Activated T-cell treated with anti-CD3 and anti-CD28 coated beads, Interleukin-2, amount 50 U/mL, for 24 hours (primary cell): ENCODE data around the gene TOP3B.
"Not testable (repeated sequence)": the region's sequence is repeated elsewhere in the genome, so short reads cannot be mapped to it uniquely, and the experiment has no call there.

Experiments
- DNase-seq: peaks from one replicate; pipeline ENCODE4 v3.0.0-alpha.2; 2020
- H3K27ac Mint-ChIP-seq: 2 replicates; pipeline ENCODE4 v1.8.0; 2020; ENCODE audit warnings: mild to moderate bottlenecking, mixed read lengths
- H3K27me3 Mint-ChIP-seq: 2 replicates; pipeline ENCODE4 v1.8.0; 2020; ENCODE audit warnings: mixed read lengths
- H3K36me3 Mint-ChIP-seq: 2 replicates; pipeline ENCODE4 v1.8.0; 2020; ENCODE audit warnings: low read depth, mixed read lengths
- H3K4me1 Mint-ChIP-seq: 2 replicates; pipeline ENCODE4 v1.8.0; 2020; ENCODE audit warnings: low read depth, mixed read lengths
- H3K4me3 Mint-ChIP-seq: 2 replicates; pipeline ENCODE4 v1.8.0; 2020; ENCODE audit warnings: mild to moderate bottlenecking, moderate library complexity, mixed read lengths
- H3K9me3 Mint-ChIP-seq: 2 replicates; pipeline ENCODE4 v1.8.0; 2020; ENCODE audit warnings: mixed read lengths

The TOP3B gene

GRCh38 chr22:21940521-21940920, 42.1 kb downstream of the TOP3B start:
- H3K4me1 Mint-ChIP-seq, result peaks cover 48% of the 10 kb centered on the region
- no peaks in the 10 kb centered on the region for H3K9me3 Mint-ChIP-seq
- H3K4me3 Mint-ChIP-seq, result no peak overlapping the region
- peaks cover 48% of the 10 kb centered on the region for H3K36me3 Mint-ChIP-seq
- H3K27ac Mint-ChIP-seq, result peak overlapping the region; percentile 42
- no peaks in the 10 kb centered on the region for H3K27me3 Mint-ChIP-seq
- no peak for DNase-seq

GRCh38 chr22:21939935-21940334, 42.7 kb downstream of the TOP3B start:
- H3K27ac Mint-ChIP-seq, result peak overlapping the region; percentile 52
- H3K4me3 Mint-ChIP-seq, H3K27me3 Mint-ChIP-seq, H3K9me3 Mint-ChIP-seq, DNase-seq: not testable (repeated sequence)
- peaks cover 46% of the 10 kb centered on the region for H3K36me3 Mint-ChIP-seq
- H3K4me1 Mint-ChIP-seq, result peaks cover 48% of the 10 kb centered on the region

GRCh38 chr22:21939461-21939913, 43.1 kb downstream of the TOP3B start:
- Mint-ChIP-seq H3K4me3 (no peak overlapping the region), H3K27ac (peak overlapping the region; percentile 90), H3K9me3 (no peaks in the 10 kb centered on the region), H3K36me3 (peaks cover 46% of the 10 kb centered on the region), H3K27me3 (no peaks in the 10 kb centered on the region), H3K4me1 (peaks cover 48% of the 10 kb centered on the region)
- no peak for DNase-seq

- H3K4me1 Mint-ChIP-seq, result peaks cover 47% of the 10 kb centered on the region
- DNase-seq, result no peak
- peak overlapping the region; percentile 77 for H3K4me3 Mint-ChIP-seq
- H3K36me3 Mint-ChIP-seq, result peaks cover 43% of the 10 kb centered on the region
- H3K27ac Mint-ChIP-seq, result peak overlapping the region; percentile 90
- no peaks in the 10 kb centered on the region for H3K9me3 Mint-ChIP-seq
- H3K27me3 Mint-ChIP-seq, result no peaks in the 10 kb centered on the region
These were observed 43.7 kb downstream of the TOP3B start for GRCh38 chr22:21938906-21939305.

GRCh38 chr22:21938071-21938822, 44.3 kb downstream of the TOP3B start:
- peak overlapping the region; percentile 77 for H3K4me3 Mint-ChIP-seq

GRCh38 chr22:21937821-21938070, 44.8 kb downstream of the TOP3B start:
- Mint-ChIP-seq H3K4me1 (peaks cover 40% of the 10 kb centered on the region), H3K36me3 (peaks cover 46% of the 10 kb centered on the region), H3K27ac (peak overlapping the region; percentile 90), H3K27me3 (no peaks in the 10 kb centered on the region), H3K9me3 (no peaks in the 10 kb centered on the region), H3K4me3 (peak overlapping the region; percentile 77)
- DNase-seq, result no peak

More at GRCh38 chr22:21938071-21938822, 44.3 kb downstream of the TOP3B start:
- Mint-ChIP-seq H3K36me3 (peaks cover 45% of the 10 kb centered on the region), H3K27ac (peak overlapping the region; percentile 90), H3K27me3 (no peaks in the 10 kb centered on the region), H3K4me1 (peaks cover 45% of the 10 kb centered on the region), H3K9me3 (no peaks in the 10 kb centered on the region)
- peak; percentile 96 for DNase-seq

GRCh38 chr22:21937041-21937820, 45.4 kb downstream of the TOP3B start:
- peak overlapping the region; percentile 90 for H3K27ac Mint-ChIP-seq
- no peaks in the 10 kb centered on the region for H3K27me3 Mint-ChIP-seq
- no peaks in the 10 kb centered on the region for H3K9me3 Mint-ChIP-seq
- no peak for DNase-seq
- peaks cover 52% of the 10 kb centered on the region for H3K36me3 Mint-ChIP-seq
- peaks cover 35% of the 10 kb centered on the region for H3K4me1 Mint-ChIP-seq
- no peak overlapping the region for H3K4me3 Mint-ChIP-seq

- no peaks in the 10 kb centered on the region for H3K27me3 Mint-ChIP-seq
- peaks cover 26% of the 10 kb centered on the region for H3K4me1 Mint-ChIP-seq
These were observed 46.3 kb downstream of the TOP3B start for GRCh38 chr22:21936151-21936775.

GRCh38 chr22:21933910-21934309, 48.7 kb downstream of the TOP3B start:
- Mint-ChIP-seq H3K27ac (no peak overlapping the region), H3K4me1 (peaks cover 16% of the 10 kb centered on the region), H3K4me3 (no peak overlapping the region), H3K9me3 (no peaks in the 10 kb centered on the region), H3K36me3 (peaks cover 61% of the 10 kb centered on the region), H3K27me3 (no peaks in the 10 kb centered on the region)
- DNase-seq, result no peak

More at GRCh38 chr22:21936151-21936775, 46.3 kb downstream of the TOP3B start:
- no peaks in the 10 kb centered on the region for H3K9me3 Mint-ChIP-seq
- peak overlapping the region; percentile 13 for H3K27ac Mint-ChIP-seq
- no peak overlapping the region for H3K4me3 Mint-ChIP-seq
- peaks cover 51% of the 10 kb centered on the region for H3K36me3 Mint-ChIP-seq
- no peak for DNase-seq

GRCh38 chr22:21933413-21933812, 49.2 kb downstream of the TOP3B start:
- no peak for DNase-seq
- H3K27ac Mint-ChIP-seq, result no peak overlapping the region
- H3K36me3 Mint-ChIP-seq, result peaks cover 62% of the 10 kb centered on the region
- H3K4me1 Mint-ChIP-seq, result peaks cover 13% of the 10 kb centered on the region
- no peaks in the 10 kb centered on the region for H3K27me3 Mint-ChIP-seq
- no peaks in the 10 kb centered on the region for H3K9me3 Mint-ChIP-seq
- H3K4me3 Mint-ChIP-seq, result no peak overlapping the region

- no peaks in the 10 kb centered on the region for H3K9me3 Mint-ChIP-seq
- peaks cover 2% of the 10 kb centered on the region for H3K4me1 Mint-ChIP-seq
- no peak overlapping the region for H3K27ac Mint-ChIP-seq
These were observed 50.2 kb downstream of the TOP3B start for GRCh38 chr22:21932347-21932746.

GRCh38 chr22:21931056-21931455, 51.5 kb downstream of the TOP3B start:
- no peaks in the 10 kb centered on the region for H3K9me3 Mint-ChIP-seq
- no peak overlapping the region for H3K27ac Mint-ChIP-seq
- no peak overlapping the region for H3K4me3 Mint-ChIP-seq
- peaks cover 64% of the 10 kb centered on the region for H3K36me3 Mint-ChIP-seq
- no peaks in the 10 kb centered on the region for H3K4me1 Mint-ChIP-seq
- no peaks in the 10 kb centered on the region for H3K27me3 Mint-ChIP-seq
- DNase-seq, result no peak

More at GRCh38 chr22:21932347-21932746, 50.2 kb downstream of the TOP3B start:
- no peak overlapping the region for H3K4me3 Mint-ChIP-seq
- peaks cover 67% of the 10 kb centered on the region for H3K36me3 Mint-ChIP-seq
- DNase-seq, result no peak
- no peaks in the 10 kb centered on the region for H3K27me3 Mint-ChIP-seq

- no peak overlapping the region for H3K27ac Mint-ChIP-seq
- peaks cover 55% of the 10 kb centered on the region for H3K36me3 Mint-ChIP-seq
- H3K4me3 Mint-ChIP-seq, result no peak overlapping the region
- no peaks in the 10 kb centered on the region for H3K27me3 Mint-ChIP-seq
- H3K9me3 Mint-ChIP-seq, result no peaks in the 10 kb centered on the region
- no peak for DNase-seq
- H3K4me1 Mint-ChIP-seq, result no peaks in the 10 kb centered on the region
These were observed 53.3 kb downstream of the TOP3B start for GRCh38 chr22:21929253-21929652.

- Mint-ChIP-seq H3K9me3 (no peaks in the 10 kb centered on the region), H3K27ac (no peak overlapping the region), H3K4me1 (no peaks in the 10 kb centered on the region), H3K36me3 (peaks cover 45% of the 10 kb centered on the region), H3K4me3 (no peak overlapping the region), H3K27me3 (no peaks in the 10 kb centered on the region)
- no peak for DNase-seq
These were observed 54.5 kb downstream of the TOP3B start for GRCh38 chr22:21928048-21928447.
